DOHH2 (cell line): Measurements from ENCODE around the gene LRRN1.

Experiments used
- H3F3A ChIP-seq: fragments of 200-600 bp; sonication (generic), shearing (Covaris generic); 2 replicates; pipeline ENCODE4 v1.6.0; 2016; ENCODE audit warnings: antibody characterized with exemption, mild to moderate bottlenecking; ENCODE audit not compliant: control insufficient read depth, insufficient read depth
- H3K27ac ChIP-seq: fragments of 200-600 bp; sonication (generic); 2 replicates; pipeline ENCODE4 v1.5.1; 2014; ENCODE audit warnings: low read depth, mild to moderate bottlenecking, low read length, moderate library complexity
- H3K27me3 ChIP-seq: fragments of 200-600 bp; sonication (generic); 2 replicates; pipeline ENCODE4 v1.6.1; 2014; ENCODE audit warnings: mild to moderate bottlenecking, low read length, mixed read lengths; ENCODE audit not compliant: control insufficient read depth
- H3K36me3 ChIP-seq: fragments of 200-600 bp; sonication (generic); 2 replicates; pipeline ENCODE4 v1.6.1; 2014; ENCODE audit warnings: mild to moderate bottlenecking, low read length, moderate library complexity, mixed read lengths; ENCODE audit not compliant: control insufficient read depth
- H3K4me1 ChIP-seq: fragments of 200-600 bp; sonication (generic); 2 replicates; pipeline ENCODE4 v1.6.1; 2014; ENCODE audit warnings: mild to moderate bottlenecking, low read length, mixed read lengths; ENCODE audit not compliant: control insufficient read depth
- H3K4me2 ChIP-seq: fragments of 200-600 bp; sonication (generic); 2 replicates; pipeline ENCODE4 v1.6.0; 2014; ENCODE audit warnings: mild to moderate bottlenecking, low read length, moderate library complexity
- H3K4me3 ChIP-seq: fragments of 200-600 bp; sonication (generic); 2 replicates; pipeline ENCODE4 v1.5.1; 2014; ENCODE audit warnings: mild to moderate bottlenecking, low read length, mixed read lengths
- H3K79me2 ChIP-seq: fragments of 200-600 bp; sonication (generic); 2 replicates; pipeline ENCODE4 v1.6.1; 2014; ENCODE audit warnings: mild to moderate bottlenecking, low read length, mixed read lengths; ENCODE audit not compliant: control insufficient read depth
- H3K9me2 ChIP-seq: fragments of 200-600 bp; sonication (generic); replicated peaks from 2 replicates; pipeline ENCODE4 v1.6.1; 2014; ENCODE audit warnings: mild to moderate bottlenecking, low read length, mixed read lengths; ENCODE audit not compliant: control insufficient read depth
- H3K9me3 ChIP-seq: fragments of 200-600 bp; sonication (generic); 2 replicates; pipeline ENCODE4 v1.6.1; 2014; ENCODE audit warnings: antibody characterized with exemption, low read length, mixed read lengths; ENCODE audit not compliant: control insufficient read depth, insufficient read depth
- H4K20me1 ChIP-seq: fragments of 200-600 bp; sonication (generic); 2 replicates; pipeline ENCODE4 v1.6.0; 2014; ENCODE audit warnings: low read depth, mild to moderate bottlenecking, antibody characterized with exemption, low read length, moderate library complexity; ENCODE audit not compliant: control insufficient read depth, insufficient read depth
- CTCF ChIP-seq: fragments of 200-600 bp; sonication (generic); IDR thresholded peaks from one replicate; pipeline ENCODE4 v1.5.1; 2014; ENCODE audit warnings: antibody characterized with exemption, mild to moderate bottlenecking, low read depth, low read length; ENCODE audit not compliant: poor library complexity, severe bottlenecking
- EZH2phosphoT487 ChIP-seq: fragments of 200-600 bp; sonication (generic); IDR thresholded peaks from 2 replicates; pipeline ENCODE4 v1.6.1; 2017; ENCODE audit warnings: borderline replicate concordance, mild to moderate bottlenecking, antibody characterized with exemption, low read length, moderate library complexity, mixed read lengths

Gene LRRN1

GRCh38 chr3:3800685-3801493 is 1.7 kb downstream of the LRRN1 start:
- Histone ChIP-seq H3K27ac (no peak overlapping the region), H3K9me3 (peaks cover 4% of the 10 kb centered on the region; the same call in 1 of the 2 replicates), H3K9me2 (no peaks in the 10 kb centered on the region), H3K79me2 (no peaks in the 10 kb centered on the region), H3K36me3 (no peaks in the 10 kb centered on the region), H3K4me2 (no peak overlapping the region), H3K27me3 (no peaks in the 10 kb centered on the region), H4K20me1 (no peaks in the 10 kb centered on the region), H3K4me3 (no peak overlapping the region), H3K4me1 (no peaks in the 10 kb centered on the region), H3F3A (no peaks in the 10 kb centered on the region)
- no peak for TF ChIP-seq CTCF
- no peak for TF ChIP-seq EZH2phosphoT487

- H3K9me2 ChIP-seq: no peaks in the 10 kb centered on the region
- TF ChIP-seq CTCF (no peak), EZH2phosphoT487 (no peak)
- H3K79me2 ChIP-seq: no peaks in the 10 kb centered on the region
- H3K36me3 ChIP-seq: no peaks in the 10 kb centered on the region
- no peaks in the 10 kb centered on the region for H3K27me3 ChIP-seq
- no peak overlapping the region for H3K4me3 ChIP-seq
- no peak overlapping the region for H3K27ac ChIP-seq
- no peaks in the 10 kb centered on the region for H3F3A ChIP-seq
- H3K4me2 ChIP-seq: no peak overlapping the region
- H3K9me3 ChIP-seq: peaks cover 4% of the 10 kb centered on the region; the same call in 1 of the 2 replicates
- no peaks in the 10 kb centered on the region for H3K4me1 ChIP-seq
- H4K20me1 ChIP-seq: no peaks in the 10 kb centered on the region
Observed at GRCh38 chr3:3801494-3801841, 2.2 kb downstream of the LRRN1 start.

- no peaks in the 10 kb centered on the region for H3F3A ChIP-seq
- no peaks in the 10 kb centered on the region for H4K20me1 ChIP-seq
- H3K4me2 ChIP-seq: no peak overlapping the region
- H3K9me2 ChIP-seq: no peaks in the 10 kb centered on the region
- no peaks in the 10 kb centered on the region for H3K27me3 ChIP-seq
- no peak overlapping the region for H3K27ac ChIP-seq
- no peak overlapping the region for H3K4me3 ChIP-seq
- no peaks in the 10 kb centered on the region for H3K79me2 ChIP-seq
- H3K9me3 ChIP-seq: peaks cover 4% of the 10 kb centered on the region; the same call in 1 of the 2 replicates
- TF ChIP-seq EZH2phosphoT487: no peak
- TF ChIP-seq CTCF: no peak
- H3K4me1 ChIP-seq: no peaks in the 10 kb centered on the region
- no peaks in the 10 kb centered on the region for H3K36me3 ChIP-seq
Observed at GRCh38 chr3:3802046-3802445, 2.8 kb downstream of the LRRN1 start.
